Liver (tissue), 9 donors: ENCODE results near the gene CFAP45. TPM values are rescaled to one million over a fixed set of nuclear protein-coding genes. Genes with fewer than 3 reads are reported as not detected.

Experiments used
- DNase-seq: peaks from one replicate; pipeline ENCODE4 v3.0.0-alpha.2; 2017; ENCODE audit warnings: low spot score
- H3K27ac ChIP-seq, 2 donors: one replicate each; pipeline ENCODE4 v1.7.0; 2013; ENCODE audit warnings: inconsistent platforms in 2 of 2, low read length in 2 of 2, control low read depth in 1 of 2, low read depth in 1 of 2, mild to moderate bottlenecking in 1 of 2
- H3K27me3 ChIP-seq, 4 donors: one replicate each; pipeline versions ENCODE4 v1.6.1 to v1.7.0; 2013; ENCODE audit warnings: low read length in 3 of 4, inconsistent platforms in 1 of 4, mild to moderate bottlenecking in 1 of 4, moderate library complexity in 1 of 4; ENCODE audit not compliant: control insufficient read depth in 4 of 4, insufficient read depth in 4 of 4
- H3K36me3 ChIP-seq, 4 donors: one replicate each; pipeline versions ENCODE4 v1.6.1 to v1.7.0; 2013; ENCODE audit warnings: low read length in 3 of 4, mild to moderate bottlenecking in 3 of 4, low read depth in 1 of 4, moderate library complexity in 1 of 4; ENCODE audit not compliant: control insufficient read depth in 4 of 4, insufficient read depth in 3 of 4
- H3K4me1 ChIP-seq, 4 donors: one replicate each; pipeline versions ENCODE4 v1.6.1 to v1.7.0; 2013; ENCODE audit warnings: low read length in 3 of 4, mild to moderate bottlenecking in 3 of 4, moderate library complexity in 1 of 4; ENCODE audit not compliant: control insufficient read depth in 4 of 4, insufficient read depth in 4 of 4
- H3K4me3 ChIP-seq, 3 donors: one replicate each; pipeline versions ENCODE4 v1.6.1 to v1.7.0; 2013; ENCODE audit warnings: low read length in 3 of 3, control low read depth in 1 of 3, low read depth in 1 of 3, mild to moderate bottlenecking in 1 of 3
- H3K9ac ChIP-seq, 2 donors: one replicate each; pipeline ENCODE4 v1.7.0; 2013; ENCODE audit warnings: low read length in 2 of 2, mild to moderate bottlenecking in 2 of 2, moderate library complexity in 2 of 2, control low read depth in 1 of 2, low read depth in 1 of 2
- H3K9me3 ChIP-seq, 4 donors: one replicate each; pipeline versions ENCODE4 v1.6.1 to v1.7.0; 2013; ENCODE audit warnings: low read length in 3 of 4; ENCODE audit not compliant: control insufficient read depth in 4 of 4
- ATF3 ChIP-seq: IDR thresholded peaks from 2 replicates; pipeline ENCODE4 v1.6.1; 2016; ENCODE audit warnings: antibody characterized with exemption
- CTCF ChIP-seq: fragments of 150-350 bp; IDR thresholded peaks from 2 replicates; pipeline ENCODE4 v1.5.1; 2017; ENCODE audit warnings: improper control_type of control experiment, low read depth, low read length; ENCODE audit not compliant: missing input control
- EGR1 ChIP-seq, 2 donors: IDR thresholded peaks; 2 replicates each; pipeline ENCODE4 v1.6.1; 2016 to 2018; ENCODE audit warnings: antibody characterized with exemption in 2 of 2, low read depth in 2 of 2
- FOXA1 ChIP-seq: IDR thresholded peaks from 2 replicates; pipeline ENCODE4 v1.6.1; 2016; ENCODE audit warnings: antibody characterized with exemption
- FOXA2 ChIP-seq: IDR thresholded peaks from 2 replicates; pipeline ENCODE4 v1.6.1; 2016; ENCODE audit warnings: antibody characterized with exemption
- GABPA ChIP-seq, 2 donors: IDR thresholded peaks in 1 of 2; conservative IDR thresholded peaks in 1 of 2; 2 replicates each; pipeline ENCODE4 v1.6.1; 2016; ENCODE audit warnings: antibody characterized with exemption in 2 of 2, mild to moderate bottlenecking in 1 of 2, moderate library complexity in 1 of 2
- HNF4A ChIP-seq, 2 donors: conservative IDR thresholded peaks; 2 replicates each; pipeline ENCODE4 v1.6.1; 2016; ENCODE audit warnings: antibody characterized with exemption in 2 of 2, mild to moderate bottlenecking in 2 of 2
- HNF4G ChIP-seq: IDR thresholded peaks from 2 replicates; pipeline ENCODE4 v1.6.1; 2016; ENCODE audit warnings: antibody characterized with exemption
- JUND ChIP-seq, 2 donors: IDR thresholded peaks; 2 replicates each; pipeline ENCODE4 v1.6.1; 2016; ENCODE audit warnings: antibody characterized with exemption in 2 of 2
- MAX ChIP-seq: IDR thresholded peaks from 2 replicates; pipeline ENCODE4 v1.6.1; 2016; ENCODE audit warnings: antibody characterized with exemption
- NR2F2 ChIP-seq: IDR thresholded peaks from 2 replicates; pipeline ENCODE4 v1.6.1; 2016; ENCODE audit warnings: antibody characterized with exemption
- RAD21 ChIP-seq, 2 donors: IDR thresholded peaks; 2 replicates each; pipeline ENCODE4 v1.6.1; 2016; ENCODE audit warnings: antibody characterized with exemption in 2 of 2, mild to moderate bottlenecking in 2 of 2
- REST ChIP-seq: IDR thresholded peaks from 2 replicates; pipeline ENCODE4 v1.6.1; 2016; ENCODE audit warnings: antibody characterized with exemption, mild to moderate bottlenecking
- RXRA ChIP-seq, 2 donors: IDR thresholded peaks; 2 replicates each; pipeline ENCODE4 v1.6.1; 2017 to 2018; ENCODE audit warnings: antibody characterized with exemption in 2 of 2, mild to moderate bottlenecking in 1 of 2
- SP1 ChIP-seq: IDR thresholded peaks from 2 replicates; pipeline ENCODE4 v1.6.1; 2018; ENCODE audit warnings: antibody characterized with exemption, mild to moderate bottlenecking
- TAF1 ChIP-seq: conservative IDR thresholded peaks from 2 replicates; pipeline ENCODE4 v1.6.1; 2016; ENCODE audit warnings: antibody characterized with exemption, mild to moderate bottlenecking
- YY1 ChIP-seq: IDR thresholded peaks from 2 replicates; pipeline ENCODE4 v1.6.1; 2016; ENCODE audit warnings: antibody characterized with exemption, mild to moderate bottlenecking
- ZBTB33 ChIP-seq: IDR thresholded peaks from 2 replicates; pipeline ENCODE4 v1.6.1; 2016; ENCODE audit warnings: antibody characterized with exemption
- WGBS: extraction: QIAGEN DNeasy Blood & Tissue Kit; methylation state at CpG from one replicate; pipeline ENCODE4 v1.1.7; 2013; 5-methylcytosine and 5-hydroxymethylcytosine counted together
- polyA plus RNA-seq, 2 donors: library from polyadenylated mRNA; stranded (reverse) in 1 of 2; unstranded in 1 of 2; fragments of 200-250 nt in 1 of 2; fragments of >200 nt in 1 of 2; fragmentation: Nextera tagmentation in 1 of 2; extraction: Ambion mirVana in 1 of 2; gene quantifications; one replicate each; pipeline versions ENCODE4 v1.2.1 to v1.2.3, GENCODE V29; 2013 to 2015
- total RNA-seq, 2 donors: library from RNA; depleted of rRNA; stranded (reverse); fragments of >200 nt; gene quantifications; one replicate each; pipeline ENCODE4 v1.2.3, GENCODE V29; 2014
- donor health status: healthy.
- donor health status: healthy.
- donor health status: healthy.
- donor health status: healthy.
- donor health status: healthy.

The CFAP45 gene
- total and polyA plus RNA-seq, 4 donors, result 0.03 to 0.24 TPM; not detected in 2

GRCh38 chr1:159856576-159856975, 43.4 kb downstream of the CFAP45 start:
- 96% methylated on average over 1 of the region's 1 CpG for WGBS
- TF ChIP-seq ATF3, result no peak
- no peak for TF ChIP-seq ZBTB33
- no peak for TF ChIP-seq CTCF
- no peak for TF ChIP-seq FOXA1
- no peak for TF ChIP-seq SP1
- no peak for TF ChIP-seq RAD21 (IDR thresholded peaks at IDR 0.05)
- no peak for TF ChIP-seq MAX
- TF ChIP-seq FOXA2, result no peak
- TF ChIP-seq REST, result no peak
- TF ChIP-seq GABPA (IDR thresholded peaks at IDR 0.05 in 1 of 2, conservative IDR thresholded peaks at IDR 0.05 in 1 of 2), result no peak
- TF ChIP-seq JUND (IDR thresholded peaks at IDR 0.05), result no peak
- TF ChIP-seq RXRA (IDR thresholded peaks at IDR 0.05), result no peak
- no peak for TF ChIP-seq HNF4G
- TF ChIP-seq EGR1 (IDR thresholded peaks at IDR 0.05; ENCODE audit: low read depth in 2 of 2), result no peak
- TF ChIP-seq YY1, result no peak
- no peak for TF ChIP-seq NR2F2
- TF ChIP-seq TAF1, result no peak
- no peak for TF ChIP-seq HNF4A (conservative IDR thresholded peaks at IDR 0.05)
- Histone ChIP-seq H3K27ac (no peak overlapping the region), H3K4me1 (peaks cover 4 to 12% (median 7%) of the 10 kb centered on the region in 4 donors), H3K9ac (no peak overlapping the region), H3K36me3 (no peaks in the 10 kb centered on the region), H3K9me3 (no peaks in the 10 kb centered on the region), H3K27me3 (no peaks in the 10 kb centered on the region), H3K4me3 (no peak overlapping the region)
- DNase-seq, result no peak
